ENCODE data around the gene SURF2.
A peak's percentile ranks its signal among the peaks of the same experiment; 100 is the strongest.

SURF2 gene

DNA sequence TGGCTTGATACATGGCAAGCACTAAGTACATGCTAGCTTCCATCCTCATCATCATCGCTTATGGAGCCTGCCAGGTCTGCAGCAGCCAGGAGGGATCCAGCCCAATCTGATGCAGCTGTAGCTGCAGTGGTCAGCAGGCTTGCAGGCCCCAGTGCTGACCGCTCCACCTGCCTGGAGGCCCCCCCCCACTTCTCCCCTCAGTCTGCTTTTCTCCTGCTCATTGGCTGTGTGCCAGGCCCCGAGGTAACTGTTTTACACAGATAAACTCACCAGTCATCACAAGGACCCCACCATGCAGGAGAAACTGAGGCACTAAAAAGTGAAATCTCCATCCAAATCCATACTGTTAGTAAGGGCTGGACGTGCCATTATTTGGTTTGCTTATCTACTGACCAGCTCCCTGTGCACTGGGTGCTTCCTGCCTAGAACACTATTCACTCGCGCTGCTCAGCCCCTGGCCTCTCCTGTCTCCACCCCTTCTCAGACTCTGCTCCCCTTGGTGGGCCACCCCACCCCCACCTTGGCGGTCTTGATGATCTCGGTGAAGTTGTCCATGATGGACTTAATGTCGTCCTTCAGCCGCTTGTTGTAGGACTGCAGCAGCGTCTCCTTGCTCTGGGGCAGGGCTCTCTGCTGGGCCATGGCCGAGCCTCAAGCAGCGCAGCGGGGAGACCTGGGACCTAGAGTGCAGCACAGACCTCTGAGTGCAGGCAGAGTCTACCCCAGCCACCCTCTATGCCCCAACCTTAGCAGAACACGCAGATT is 10.1 kb upstream of the SURF2 start:
- TF ChIP-seq RAD21 (IDR thresholded peaks at IDR 0.05; ENCODE audit: low read depth) (no peak), NFIC (IDR thresholded peaks at IDR 0.05) (peak; percentile 25; the same call in 1 of the 2 replicates)
- TF ChIP-seq, protein P1, sequence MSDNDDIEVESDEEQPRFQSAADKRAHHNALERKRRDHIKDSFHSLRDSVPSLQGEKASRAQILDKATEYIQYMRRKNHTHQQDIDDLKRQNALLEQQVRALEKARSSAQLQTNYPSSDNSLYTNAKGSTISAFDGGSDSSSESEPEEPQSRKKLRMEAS (IDR thresholded peaks at IDR 0.05): 0 out of 2 replicates have a peak, but pooled peaks have one; percentile 1

DNA sequence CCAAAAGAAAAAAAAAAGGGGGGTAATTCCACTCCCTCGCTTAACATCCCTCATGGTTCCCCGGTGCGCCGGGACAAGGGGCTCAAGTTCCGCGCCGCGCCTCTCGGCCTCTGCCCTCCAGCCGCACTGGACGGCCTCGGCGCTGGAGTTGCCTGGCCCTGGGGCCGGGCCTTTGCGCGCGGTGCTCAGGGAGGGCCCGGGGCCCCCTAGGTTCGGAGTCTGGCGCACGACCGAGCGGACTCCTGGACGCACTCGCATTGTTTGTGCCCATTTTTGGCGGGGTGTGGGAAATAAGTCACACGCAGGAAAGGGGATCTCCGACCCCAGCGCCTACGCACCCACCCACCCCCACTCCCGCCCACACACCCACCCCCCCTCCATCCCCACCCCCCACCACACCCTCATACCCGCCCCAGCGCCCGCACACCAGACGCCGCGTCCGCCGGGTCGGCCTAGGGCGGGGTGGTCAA is 8.8 kb upstream of the SURF2 start:
- TF ChIP-seq ZBTB7A (IDR thresholded peaks at IDR 0.05; ENCODE audit: low read depth): no peak
- TF ChIP-seq EGR1 (IDR thresholded peaks at IDR 0.05): 0 out of 2 replicates have a peak, but pooled peaks have one; percentile 44

DNA sequence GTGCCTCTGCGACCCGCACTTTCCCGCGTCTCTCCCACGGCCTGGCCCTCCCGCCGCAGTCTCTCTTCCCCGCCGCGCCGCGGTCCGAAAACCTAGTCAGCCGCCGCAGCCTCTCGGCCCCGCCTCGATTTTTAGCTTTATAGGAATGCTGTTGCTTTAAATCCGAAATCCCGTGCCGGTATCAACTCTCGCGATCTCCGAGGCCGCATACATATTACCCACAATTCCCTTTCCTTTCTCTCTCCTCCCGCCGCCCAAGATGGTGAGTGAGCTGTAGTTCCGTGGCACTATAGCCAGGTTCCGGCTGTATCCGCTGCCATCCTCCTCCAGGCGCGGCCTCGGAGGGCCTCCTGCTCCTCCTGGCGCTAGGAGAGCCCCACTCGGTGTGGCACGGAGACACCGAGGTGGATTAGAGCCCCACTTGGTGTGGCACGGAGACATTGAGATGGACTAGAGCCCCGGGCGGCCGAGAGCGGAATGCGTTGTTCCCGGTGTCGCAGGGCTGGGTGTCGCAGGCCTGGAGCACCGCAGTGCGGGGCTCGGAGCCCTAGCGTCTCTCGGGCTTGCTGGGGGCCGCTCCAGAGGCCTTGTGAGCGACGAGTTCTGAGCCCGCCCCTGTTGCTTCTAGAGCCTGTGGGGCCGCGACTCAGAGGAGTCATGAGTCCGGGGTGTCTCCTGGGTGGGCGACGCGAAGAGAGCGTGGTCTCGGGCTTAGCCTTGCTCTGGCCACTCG is 8.2 kb upstream of the SURF2 start, which contains the start of the genes MED22 and RPL7A:
MED22 (minus strand) TSS at position 147 of the 733 bp plus-strand sequence. CDS start 1,469 bp downstream, outside the sequence.
RPL7A (plus strand) TSS at position 234 of the 733 bp plus-strand sequence; CDS start at position 260, 26 bp downstream.
- no peak for TF ChIP-seq CEBPB (IDR thresholded peaks at IDR 0.05)
- TF ChIP-seq YY1 (IDR thresholded peaks at IDR 0.05; ENCODE audit: low read depth): peak; percentile 93
- TF ChIP-seq, protein P2, sequence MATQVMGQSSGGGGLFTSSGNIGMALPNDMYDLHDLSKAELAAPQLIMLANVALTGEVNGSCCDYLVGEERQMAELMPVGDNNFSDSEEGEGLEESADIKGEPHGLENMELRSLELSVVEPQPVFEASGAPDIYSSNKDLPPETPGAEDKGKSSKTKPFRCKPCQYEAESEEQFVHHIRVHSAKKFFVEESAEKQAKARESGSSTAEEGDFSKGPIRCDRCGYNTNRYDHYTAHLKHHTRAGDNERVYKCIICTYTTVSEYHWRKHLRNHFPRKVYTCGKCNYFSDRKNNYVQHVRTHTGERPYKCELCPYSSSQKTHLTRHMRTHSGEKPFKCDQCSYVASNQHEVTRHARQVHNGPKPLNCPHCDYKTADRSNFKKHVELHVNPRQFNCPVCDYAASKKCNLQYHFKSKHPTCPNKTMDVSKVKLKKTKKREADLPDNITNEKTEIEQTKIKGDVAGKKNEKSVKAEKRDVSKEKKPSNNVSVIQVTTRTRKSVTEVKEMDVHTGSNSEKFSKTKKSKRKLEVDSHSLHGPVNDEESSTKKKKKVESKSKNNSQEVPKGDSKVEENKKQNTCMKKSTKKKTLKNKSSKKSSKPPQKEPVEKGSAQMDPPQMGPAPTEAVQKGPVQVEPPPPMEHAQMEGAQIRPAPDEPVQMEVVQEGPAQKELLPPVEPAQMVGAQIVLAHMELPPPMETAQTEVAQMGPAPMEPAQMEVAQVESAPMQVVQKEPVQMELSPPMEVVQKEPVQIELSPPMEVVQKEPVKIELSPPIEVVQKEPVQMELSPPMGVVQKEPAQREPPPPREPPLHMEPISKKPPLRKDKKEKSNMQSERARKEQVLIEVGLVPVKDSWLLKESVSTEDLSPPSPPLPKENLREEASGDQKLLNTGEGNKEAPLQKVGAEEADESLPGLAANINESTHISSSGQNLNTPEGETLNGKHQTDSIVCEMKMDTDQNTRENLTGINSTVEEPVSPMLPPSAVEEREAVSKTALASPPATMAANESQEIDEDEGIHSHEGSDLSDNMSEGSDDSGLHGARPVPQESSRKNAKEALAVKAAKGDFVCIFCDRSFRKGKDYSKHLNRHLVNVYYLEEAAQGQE (IDR thresholded peaks at IDR 0.05; ENCODE audit: low read depth): peak; percentile 28; the same call in 1 of the 2 replicates
- no peak for TF ChIP-seq CREB1 (IDR thresholded peaks at IDR 0.05; ENCODE audit: low read depth)
- TF ChIP-seq ZBTB7A (IDR thresholded peaks at IDR 0.05; ENCODE audit: low read depth): no peak
- TF ChIP-seq, protein P3, sequence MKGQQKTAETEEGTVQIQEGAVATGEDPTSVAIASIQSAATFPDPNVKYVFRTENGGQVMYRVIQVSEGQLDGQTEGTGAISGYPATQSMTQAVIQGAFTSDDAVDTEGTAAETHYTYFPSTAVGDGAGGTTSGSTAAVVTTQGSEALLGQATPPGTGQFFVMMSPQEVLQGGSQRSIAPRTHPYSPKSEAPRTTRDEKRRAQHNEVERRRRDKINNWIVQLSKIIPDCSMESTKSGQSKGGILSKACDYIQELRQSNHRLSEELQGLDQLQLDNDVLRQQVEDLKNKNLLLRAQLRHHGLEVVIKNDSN (IDR thresholded peaks at IDR 0.05): no peak
- TF ChIP-seq TAF1 (IDR thresholded peaks at IDR 0.05; ENCODE audit: low read depth): peak; percentile 100
- TF ChIP-seq EGR1 (IDR thresholded peaks at IDR 0.05): no peak
- TF ChIP-seq, protein P1 (IDR thresholded peaks at IDR 0.05): peak; percentile 92
- peak; percentile 8; the same call in 1 of the 2 replicates for TF ChIP-seq NFIC (IDR thresholded peaks at IDR 0.05)
- TF ChIP-seq TEAD4 (IDR thresholded peaks at IDR 0.05): 0 out of 2 replicates have a peak, but pooled peaks have one; percentile 22
- no peak for TF ChIP-seq FOXM1 (IDR thresholded peaks at IDR 0.05; ENCODE audit: borderline replicate concordance, low read depth)
- no peak for TF ChIP-seq RAD21 (IDR thresholded peaks at IDR 0.05; ENCODE audit: low read depth)
- peak; percentile 33; the same call in 1 of the 2 replicates for TF ChIP-seq EP300 (IDR thresholded peaks at IDR 0.05; ENCODE audit: borderline replicate concordance)
- TF ChIP-seq TCF12 (IDR thresholded peaks at IDR 0.05; ENCODE audit: low read depth): peak; percentile 72

DNA sequence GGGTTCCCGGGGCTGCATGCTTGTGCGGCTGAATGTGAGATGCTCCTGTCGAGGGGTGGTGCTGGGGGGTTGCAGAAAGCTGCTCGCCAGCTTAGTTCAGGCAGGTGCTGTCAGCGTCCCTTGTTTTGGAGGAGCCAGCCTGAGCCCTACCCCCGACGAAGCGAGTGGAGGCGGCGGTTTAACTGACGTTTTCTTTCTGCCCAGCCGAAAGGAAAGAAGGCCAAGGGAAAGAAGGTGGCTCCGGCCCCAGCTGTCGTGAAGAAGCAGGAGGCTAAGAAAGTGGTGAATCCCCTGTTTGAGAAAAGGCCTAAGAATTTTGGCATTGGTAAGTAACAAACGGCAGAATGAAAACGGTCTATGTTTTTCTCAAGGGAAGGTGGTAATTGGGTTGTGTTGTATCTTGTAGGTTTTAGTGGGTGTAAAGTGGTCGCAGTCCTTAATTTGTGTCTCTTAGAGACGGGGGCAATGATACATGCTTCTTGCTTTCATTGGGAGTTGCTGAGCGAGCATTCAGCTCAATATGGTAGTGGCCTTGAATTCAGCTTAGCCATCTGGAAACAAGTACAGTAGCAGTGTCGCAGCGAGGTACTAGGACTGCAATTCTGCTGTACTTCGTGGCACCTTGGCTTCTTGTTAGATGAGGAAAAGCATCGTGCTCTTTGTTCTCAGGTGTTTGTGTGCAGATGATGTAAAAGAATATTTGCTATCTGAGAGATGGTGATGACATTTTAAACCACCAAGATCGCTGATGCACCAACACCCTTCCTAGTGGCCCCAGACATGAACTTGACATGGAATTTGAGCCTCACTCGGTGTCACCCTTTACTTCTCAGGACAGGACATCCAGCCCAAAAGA is 7.4 kb upstream of the SURF2 start:
- TF ChIP-seq EGR1 (IDR thresholded peaks at IDR 0.05): no peak
- TF ChIP-seq, protein P3 (IDR thresholded peaks at IDR 0.05): no peak
- no peak for TF ChIP-seq FOXM1 (IDR thresholded peaks at IDR 0.05; ENCODE audit: borderline replicate concordance, low read depth)
- TF ChIP-seq NFIC (IDR thresholded peaks at IDR 0.05): no peak
- no peak for TF ChIP-seq RAD21 (IDR thresholded peaks at IDR 0.05; ENCODE audit: low read depth)
- no peak for TF ChIP-seq CEBPB (IDR thresholded peaks at IDR 0.05)
- TF ChIP-seq ZBTB7A (IDR thresholded peaks at IDR 0.05; ENCODE audit: low read depth): no peak
- TF ChIP-seq, protein P1 (IDR thresholded peaks at IDR 0.05): no peak
- TF ChIP-seq, protein P2 (IDR thresholded peaks at IDR 0.05; ENCODE audit: low read depth): no peak
- no peak for TF ChIP-seq EP300 (IDR thresholded peaks at IDR 0.05; ENCODE audit: borderline replicate concordance)
- no peak for TF ChIP-seq TAF1 (IDR thresholded peaks at IDR 0.05; ENCODE audit: low read depth)
- no peak for TF ChIP-seq TCF12 (IDR thresholded peaks at IDR 0.05; ENCODE audit: low read depth)
- no peak for TF ChIP-seq YY1 (IDR thresholded peaks at IDR 0.05; ENCODE audit: low read depth)

Data from Ishikawa (cell line).